ENCODE results near the gene TNRC6B.
"Not testable (repeated sequence)": the region's sequence is repeated elsewhere in the genome, so short reads cannot be mapped to it uniquely, and the experiment has no call there.

Gene TNRC6B

DNA sequence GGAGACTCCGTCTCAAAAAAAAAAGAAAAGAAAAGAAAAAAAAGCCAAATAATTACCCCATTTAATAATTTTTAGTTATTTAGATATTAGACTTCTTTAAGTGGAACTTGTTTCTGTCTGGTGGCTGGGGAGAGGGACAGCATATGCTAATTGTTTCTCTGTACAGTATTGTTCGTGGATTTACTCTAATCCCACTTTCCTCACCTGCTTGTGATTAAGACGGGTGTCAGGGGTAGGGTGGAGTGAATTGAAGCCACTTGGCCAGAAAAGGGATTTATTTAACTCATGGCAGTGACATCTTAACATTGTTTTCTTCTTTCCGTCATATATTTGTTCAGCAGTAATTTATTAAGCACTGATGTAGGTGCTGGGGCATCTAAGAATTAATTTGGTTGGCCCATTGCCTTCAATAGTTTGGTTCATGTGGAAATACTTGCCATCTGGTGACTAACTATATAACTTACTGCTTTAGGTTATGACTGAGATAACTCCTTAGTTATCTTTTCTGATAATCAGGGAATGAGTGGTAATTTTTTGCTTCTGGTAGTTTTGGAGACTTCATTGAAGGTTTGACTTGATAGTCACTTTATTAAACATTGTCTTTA, 4.6 kb downstream of the TNRC6B start:
- no peak for DNase-seq

GRCh38 chr22:40183029-40183581, 5.4 kb downstream of the TNRC6B start:
- no peak for DNase-seq

DNA sequence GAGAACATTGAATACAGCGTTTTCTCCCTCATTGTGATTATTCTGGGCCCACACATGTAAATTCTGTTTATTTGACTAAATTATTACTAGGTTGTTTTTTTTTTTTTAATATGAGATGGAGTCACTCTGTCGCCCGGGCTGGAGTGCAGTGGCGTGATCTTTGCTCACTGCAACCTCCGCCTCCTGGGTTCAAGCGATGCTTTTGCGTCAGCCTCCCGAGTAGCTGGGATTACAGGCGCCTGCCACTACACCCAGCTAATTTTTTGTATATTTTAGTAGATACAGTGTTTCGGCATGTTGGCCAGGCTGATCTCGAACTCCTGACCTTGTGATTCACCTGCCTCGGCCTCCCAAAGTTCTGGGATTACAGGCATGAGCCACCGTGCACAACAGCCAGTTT, 5.9 kb downstream of the TNRC6B start:
- DNase-seq: not testable (repeated sequence)

DNA sequence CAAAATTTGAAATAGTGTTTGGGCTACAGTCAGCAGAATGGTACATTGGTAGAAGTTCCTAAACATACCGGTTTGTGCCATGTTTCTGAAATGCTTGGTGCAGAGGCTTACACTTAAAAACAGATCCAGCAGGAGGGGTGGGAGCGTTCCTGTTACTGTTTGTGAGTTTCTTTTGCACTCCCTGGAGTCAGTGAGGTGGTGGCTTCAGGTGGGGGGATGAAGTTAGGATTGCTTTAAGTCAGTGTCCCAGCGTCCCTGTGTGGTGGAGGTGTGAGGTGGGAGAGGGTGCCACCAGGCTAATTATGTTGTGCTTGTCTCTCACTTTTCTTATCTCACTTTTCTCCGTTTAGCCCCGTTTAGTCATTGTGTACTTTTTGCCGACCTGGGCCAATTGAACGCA, 9.7 kb downstream of the TNRC6B start:
- no peak for DNase-seq

DNA sequence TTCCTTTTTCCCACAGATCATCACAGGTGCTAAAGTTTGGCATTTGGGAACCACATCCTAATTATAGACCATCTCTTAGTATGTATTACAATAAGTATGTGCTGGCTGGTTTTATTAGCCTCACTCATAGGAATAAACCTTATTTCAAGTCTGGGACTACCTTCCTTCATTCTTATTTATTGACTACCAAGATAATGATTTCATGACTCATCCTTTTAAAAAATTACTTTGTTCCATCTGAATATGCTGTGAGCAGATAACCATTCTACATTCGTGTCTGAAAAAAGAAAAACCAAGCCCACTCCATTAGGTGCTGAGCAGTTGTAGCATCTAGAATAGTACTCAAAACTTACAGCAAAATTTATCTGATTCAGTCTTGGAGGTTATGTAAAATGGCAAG, 12.3 kb downstream of the TNRC6B start:
- no peak for DNase-seq

DNA sequence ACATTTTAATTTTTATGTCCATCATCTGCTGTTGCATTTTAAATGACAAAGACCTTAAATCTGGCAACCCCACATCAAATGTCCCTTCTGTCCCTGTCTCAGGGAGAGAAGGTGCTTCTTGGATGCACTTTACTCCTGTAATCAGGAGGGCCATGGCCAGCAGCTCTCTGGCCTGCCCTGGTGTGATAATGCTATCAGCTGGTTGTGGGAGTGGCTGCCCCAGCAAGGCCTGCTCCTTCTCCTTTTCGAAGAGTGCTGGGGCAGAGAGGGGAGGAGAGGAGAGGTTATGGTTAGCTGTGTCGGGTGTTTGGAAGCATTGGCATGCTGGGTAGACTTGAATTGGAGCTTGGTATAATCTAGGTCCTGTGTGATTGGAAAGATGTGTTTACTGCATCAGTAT, 12.8 kb downstream of the TNRC6B start:
- DNase-seq: no peak

DNA sequence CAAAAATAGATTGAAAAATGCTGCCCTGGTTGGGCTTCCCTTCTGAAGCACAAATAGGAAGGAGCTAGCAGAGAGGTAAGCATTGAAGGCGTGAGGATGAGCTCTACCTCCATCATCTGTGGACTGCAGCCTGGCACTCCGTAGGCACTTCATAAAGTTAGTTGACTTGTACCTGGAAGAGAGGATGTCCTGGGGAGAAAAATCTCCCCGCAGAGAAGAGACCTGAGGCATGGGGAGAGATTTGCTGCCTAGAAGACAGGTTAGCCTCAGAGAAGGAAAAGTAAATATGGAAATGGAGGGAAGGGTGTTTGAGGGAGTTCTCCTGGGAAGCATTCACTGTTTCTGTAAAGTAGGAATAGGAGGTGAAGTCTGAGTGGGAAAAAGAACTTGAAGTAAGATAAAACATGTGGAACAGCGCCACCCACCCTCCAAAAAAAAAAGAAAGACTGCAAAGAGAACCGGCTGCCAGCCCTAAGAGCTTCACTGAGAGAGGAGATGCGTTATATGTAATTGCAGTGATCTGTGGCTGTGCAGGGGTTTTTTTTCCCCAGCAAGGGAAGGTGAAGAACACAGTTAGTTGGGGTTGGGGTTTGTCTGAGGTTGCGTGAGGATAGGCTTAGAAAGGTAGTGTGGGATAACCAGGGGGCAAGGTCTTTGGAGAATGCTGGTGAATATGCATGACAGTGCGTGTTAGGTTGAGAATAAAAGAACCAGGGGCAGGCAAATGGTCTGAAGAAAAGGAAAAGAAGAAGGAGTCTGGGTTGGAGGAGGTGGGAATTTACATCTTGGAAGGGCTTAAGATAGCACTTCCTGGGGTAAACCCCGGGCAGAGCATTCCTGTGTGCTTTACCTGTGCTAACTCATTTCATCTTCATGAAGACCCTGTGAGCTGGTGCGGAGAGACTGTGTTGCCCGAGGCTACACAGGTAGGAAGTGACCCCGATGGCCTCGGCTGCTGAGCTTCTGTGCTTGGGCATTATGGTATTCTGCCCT, 16.0 kb downstream of the TNRC6B start:
- DNase-seq: no peak

DNA sequence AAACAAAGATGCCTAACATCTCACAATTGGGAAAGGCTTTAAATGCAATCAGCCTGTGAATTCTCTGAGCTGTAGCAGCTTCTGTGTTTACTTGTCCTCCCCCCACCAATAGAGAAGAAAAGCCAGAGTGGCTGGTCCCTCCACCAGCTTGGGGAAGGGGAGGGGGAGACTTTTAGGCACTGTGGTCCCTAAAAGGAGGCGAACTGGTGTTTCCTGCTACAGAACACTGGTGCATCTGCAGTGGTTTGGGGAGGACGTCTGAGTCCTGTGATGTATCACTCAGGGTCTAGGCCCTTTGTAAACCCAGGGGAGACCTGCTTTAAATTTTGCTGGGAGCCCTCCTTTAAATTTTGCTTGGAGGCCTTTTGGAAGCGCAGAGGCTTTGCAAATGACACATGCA, 16.9 kb downstream of the TNRC6B start:
- DNase-seq: no peak

DNA sequence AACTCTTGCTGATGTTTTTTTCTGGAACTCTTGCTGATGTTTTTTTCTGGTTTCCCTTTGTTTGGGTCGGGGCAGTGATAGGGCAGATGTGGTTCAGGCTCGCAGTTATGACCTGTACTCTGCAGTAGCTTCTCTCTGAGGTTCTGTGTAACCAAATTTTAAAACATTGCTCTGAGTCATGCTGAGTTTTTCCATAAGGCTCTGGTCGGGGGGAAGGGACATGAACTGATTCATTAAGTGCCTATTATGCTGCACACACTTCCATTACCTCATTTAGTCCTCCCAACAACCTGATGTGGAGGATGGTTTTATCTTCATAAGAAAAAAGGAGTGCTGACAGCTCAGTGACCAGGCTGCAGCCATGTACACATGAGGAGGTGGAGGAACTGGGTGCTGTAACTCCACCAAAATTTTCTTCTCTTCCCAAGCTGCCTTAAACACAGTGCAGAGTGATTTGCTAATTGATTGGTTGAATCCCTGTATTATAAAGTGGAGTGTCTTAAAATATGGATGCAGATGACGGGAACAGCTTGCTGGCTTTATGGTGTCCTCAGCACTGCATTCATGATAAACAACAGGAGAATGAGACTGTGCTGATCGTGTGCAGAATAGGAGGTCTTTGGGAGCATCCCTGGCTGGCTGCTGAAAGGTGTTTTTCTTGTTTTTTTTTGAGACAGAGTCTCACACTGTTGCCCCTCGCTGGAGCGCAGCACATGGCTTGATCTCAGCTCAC, 19.1 kb downstream of the TNRC6B start:
- no peak for DNase-seq

- not testable (repeated sequence) for DNase-seq
These were observed 19.7 kb downstream of the TNRC6B start for GRCh38 chr22:40197421-40197820.

- DNase-seq: no peak
These were observed 21.0 kb downstream of the TNRC6B start for GRCh38 chr22:40198733-40199132.

DNA sequence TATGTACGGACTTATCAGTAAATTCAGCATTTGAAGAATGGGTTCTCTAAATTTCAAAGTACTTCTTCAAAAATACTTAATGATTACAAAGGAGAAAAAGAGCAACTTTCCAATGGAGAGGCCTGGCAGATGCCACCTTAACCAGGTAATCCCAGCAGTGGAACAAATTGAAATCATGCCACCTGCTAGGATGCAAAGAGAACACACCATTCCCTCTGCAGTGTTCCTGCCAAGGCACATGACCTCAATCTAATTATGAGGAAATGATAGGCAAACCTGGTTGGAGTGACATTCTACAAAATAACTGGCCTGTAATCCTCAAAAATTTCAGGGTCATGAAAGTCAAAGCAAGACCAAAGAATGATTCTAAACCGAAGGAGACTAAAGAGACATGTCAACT, 21.5 kb downstream of the TNRC6B start:
- no peak for DNase-seq

DNA sequence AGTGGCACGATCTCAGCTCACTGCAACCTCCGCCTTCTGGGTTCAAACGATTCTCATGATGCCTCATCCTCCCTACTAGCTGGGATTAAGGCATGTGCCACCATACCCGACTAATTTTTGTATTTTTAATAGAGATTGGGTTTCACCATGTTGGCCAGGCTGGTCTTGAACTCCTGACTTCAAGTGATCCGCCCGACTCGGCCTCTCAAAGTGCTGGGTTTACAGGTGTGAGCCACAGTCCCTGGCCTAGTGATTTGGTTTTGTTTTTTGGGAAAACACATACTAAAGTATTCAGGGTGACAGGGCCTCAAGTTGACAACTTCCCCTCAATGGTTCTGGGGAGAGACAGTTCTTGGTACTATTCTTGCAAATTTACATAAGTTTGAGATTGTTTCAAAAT, 22.1 kb downstream of the TNRC6B start:
- DNase-seq: no peak

DNA sequence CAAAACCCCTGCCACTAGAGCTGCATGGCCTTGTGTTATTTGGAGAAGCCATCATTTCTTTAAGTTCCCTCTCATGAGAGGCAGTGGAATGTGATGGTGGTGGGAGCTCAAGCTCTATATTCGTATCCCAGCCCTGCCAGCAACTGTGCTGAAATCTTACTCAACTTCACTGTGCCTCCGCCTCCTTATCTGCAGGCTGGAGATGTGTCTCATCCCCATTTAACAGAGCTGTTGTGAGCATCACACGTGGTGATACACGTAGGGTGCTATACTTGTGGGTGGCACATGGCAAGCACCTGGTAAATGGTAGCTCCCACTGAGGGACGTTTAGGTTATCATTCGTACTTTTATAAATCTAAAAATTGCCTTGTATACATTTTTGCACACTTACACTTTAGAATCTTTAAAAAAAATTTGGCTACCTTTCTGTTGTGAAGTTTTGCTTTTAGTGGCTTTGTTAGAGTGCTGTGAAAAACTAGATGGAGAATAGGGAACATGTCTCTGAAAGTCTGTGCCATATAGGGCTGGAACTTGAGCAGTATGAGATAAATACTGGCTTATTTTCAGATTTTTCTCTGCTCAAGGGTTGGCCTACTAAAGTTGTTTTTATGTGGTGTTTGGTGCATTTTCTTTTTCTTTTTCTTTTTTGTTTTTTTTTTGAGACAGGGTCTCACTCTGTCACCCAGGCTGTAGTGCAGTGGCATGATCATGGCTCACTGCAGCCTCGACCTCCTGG, 23.2 kb downstream of the TNRC6B start:
- DNase-seq: no peak

DNA sequence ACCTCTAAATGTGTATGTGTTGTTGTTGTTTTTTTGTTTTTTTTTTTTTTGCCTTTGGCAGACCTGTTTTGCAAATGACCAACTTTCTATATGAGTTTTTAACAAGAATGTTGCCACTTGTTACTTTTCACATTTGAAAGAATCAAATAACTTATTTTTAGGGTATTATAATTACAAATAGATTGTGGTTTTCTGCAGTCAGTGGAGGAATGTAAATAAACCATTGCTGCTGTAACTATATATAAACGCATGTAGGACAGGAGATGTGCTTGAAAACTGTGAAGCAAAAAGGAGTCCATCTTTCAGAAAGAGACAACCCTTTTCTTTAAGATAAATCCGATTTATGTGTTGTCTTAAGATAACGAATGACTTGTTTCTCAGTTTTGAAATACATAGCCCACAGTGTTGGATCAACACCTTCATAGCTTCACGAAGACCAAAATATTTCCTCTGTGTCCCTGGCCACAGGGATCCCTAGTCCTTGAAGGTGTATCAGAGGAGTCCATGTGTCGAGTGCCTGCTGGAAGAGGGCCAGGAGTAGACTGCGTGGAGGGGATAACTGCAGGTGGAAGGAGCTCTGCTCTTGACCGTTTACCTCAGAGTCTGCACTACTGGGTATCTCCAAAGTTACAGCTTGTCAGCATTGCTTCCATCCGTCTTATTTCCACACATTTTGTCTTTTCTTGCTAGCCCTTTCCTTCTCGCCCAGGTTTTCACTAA, 24.7 kb downstream of the TNRC6B start:
- DNase-seq: no peak

GRCh38 chr22:40203572-40203971, 25.8 kb downstream of the TNRC6B start:
- DNase-seq: no peak

DNA sequence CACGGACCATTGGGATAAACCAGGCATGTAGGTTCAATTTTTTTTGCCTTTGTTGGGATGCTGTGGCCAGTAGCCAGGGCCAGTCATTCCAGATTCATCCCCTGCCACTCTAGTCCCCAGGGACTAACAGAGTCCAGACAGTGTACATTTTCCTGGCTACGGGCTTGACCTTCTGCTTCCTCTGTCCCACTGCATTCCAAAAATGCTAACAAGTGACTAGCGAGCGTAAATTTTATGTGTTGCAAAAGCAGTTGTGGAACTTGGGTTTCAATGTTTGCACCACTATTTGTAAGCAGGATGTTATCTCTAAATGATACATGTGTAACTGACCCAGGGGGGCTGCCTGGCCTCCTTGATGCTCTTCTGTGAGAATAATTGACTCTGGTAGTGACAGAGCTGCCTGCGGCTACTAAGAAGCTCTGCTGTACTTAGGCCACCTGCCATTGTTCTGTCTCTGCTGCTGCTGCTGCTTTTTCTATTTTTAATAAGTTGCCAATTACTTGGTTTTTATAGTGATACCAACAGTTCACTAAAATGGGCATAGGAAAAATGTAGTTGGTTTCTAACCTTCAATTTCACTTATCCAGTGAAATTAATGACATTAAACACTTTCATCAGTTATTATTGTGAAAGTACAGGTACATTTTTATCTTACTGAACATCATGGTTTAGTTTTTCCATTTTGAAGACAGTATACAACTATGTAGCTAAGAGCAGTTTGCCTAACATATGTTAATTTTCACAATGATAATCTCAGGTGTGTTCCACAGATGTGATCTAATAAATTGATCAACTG, 26.8 kb downstream of the TNRC6B start:
- DNase-seq: no peak

GRCh38 chr22:40206561-40206960, 28.8 kb downstream of the TNRC6B start:
- no peak for DNase-seq

- no peak for DNase-seq
These were observed 33.1 kb downstream of the TNRC6B start for GRCh38 chr22:40210818-40211217.

- no peak for DNase-seq
These were observed 33.8 kb downstream of the TNRC6B start for GRCh38 chr22:40211476-40212054.

- no peak for DNase-seq
These were observed 34.4 kb downstream of the TNRC6B start for GRCh38 chr22:40212121-40212520.

Data from effector CD4-positive, alpha-beta T cell (primary cell).